GM12878 (cell line): ENCODE measurements around the gene LYL1. TPM values are rescaled to one million over a fixed set of nuclear protein-coding genes. Genes with fewer than 3 reads are reported as not detected.

ENCODE experiments used
- ATAC-seq: fragments of 200-7000 bp; cut with Tn5 transposase; 3 replicates; pipeline ENCODE4 v1.9.1; 2020; ENCODE audit warnings: mild to moderate bottlenecking, moderate library complexity
- BruUV-seq: library from RNA; stranded (reverse); fragments of 400-500 nt; replicated peaks from 2 replicates; lab custom pipeline; 2021; lab: Mats Ljungman, UMichigan
- CTCF ChIA-PET: fragments of 300-600 bp; sonication (Branson Sonifier 250); formaldehyde crosslinking; extraction: SDS; loops from one replicate; lab custom pipeline; 2021; ENCODE audit warnings: inconsistent platforms; lab: Yijun Ruan, JAX
- POLR2A ChIA-PET: fragments of 350-600 bp; formaldehyde crosslinking; extraction: SDS; loops from one replicate; lab custom pipeline; 2021; ENCODE audit warnings: inconsistent platforms; lab: Charles Lee
- RAD21 ChIA-PET: fragments of 300-600 bp; sonication (Branson Sonifier 250); formaldehyde crosslinking; loops from one replicate; lab custom pipeline; 2023; ENCODE audit warnings: antibody characterized with exemption; ENCODE audit not compliant: unreplicated experiment; lab: Charles Lee
- SMC1A ChIA-PET: fragments of 300-600 bp; sonication (Branson Sonifier 250); formaldehyde crosslinking; loops from one replicate; lab custom pipeline; 2023; ENCODE audit not compliant: unreplicated experiment, uncharacterized antibody; lab: Charles Lee
- DNase-seq: peaks from one replicate; pipeline ENCODE4 v3.0.0-alpha.2; 2011; ENCODE audit warnings: low read depth, low spot score
- FAIRE-seq: peaks from 3 replicates; lab custom pipeline; 2011; peaks lifted over from hg19 to GRCh38; lab: Jason Lieb, UNC
- H2AFZ ChIP-seq: 2 replicates; pipeline ENCODE4 v1.6.0; 2011; ENCODE audit warnings: low read depth, low read length, control low read depth; ENCODE audit not compliant: control insufficient read depth
- H3K27ac ChIP-seq: 2 replicates; pipeline ENCODE4 v1.5.1; 2011; ENCODE audit warnings: control low read depth; ENCODE audit not compliant: control insufficient read depth, insufficient read depth
- H3K27me3 ChIP-seq, 2 experiments: replicated peaks in 1 of 2; 2 replicates each; pipeline versions ENCODE4 v1.6.0 to v1.6.1; 2011; ENCODE audit warnings: low read length in 1 of 2; ENCODE audit not compliant: control insufficient read depth in 2 of 2, insufficient read depth in 2 of 2
- H3K36me3 ChIP-seq, 2 experiments: 2 replicates each; pipeline ENCODE4 v1.5.1; 2011; ENCODE audit warnings: low read length in 1 of 2; ENCODE audit not compliant: control insufficient read depth in 2 of 2, insufficient read depth in 2 of 2
- H3K4me1 ChIP-seq: 2 replicates; pipeline ENCODE4 v1.6.1; 2011; ENCODE audit warnings: mild to moderate bottlenecking, low read length, moderate library complexity, mixed read lengths; ENCODE audit not compliant: control insufficient read depth, insufficient read depth
- H3K4me2 ChIP-seq: 2 replicates; pipeline ENCODE4 v1.6.0; 2011; ENCODE audit warnings: control low read depth; ENCODE audit not compliant: control insufficient read depth, insufficient read depth
- H3K4me3 ChIP-seq: fragments of 200-600 bp; sonication (generic); 2 replicates; pipeline ENCODE4 v1.5.1; 2016
- H3K79me2 ChIP-seq: 2 replicates; pipeline ENCODE4 v1.6.0; 2011; ENCODE audit warnings: low read length; ENCODE audit not compliant: control insufficient read depth, insufficient read depth
- H3K9ac ChIP-seq: 2 replicates; pipeline ENCODE4 v1.8.0; 2011; ENCODE audit warnings: low read length, control low read depth, mixed read lengths; ENCODE audit not compliant: control insufficient read depth, insufficient read depth
- H3K9me3 ChIP-seq: replicated peaks from 3 replicates; pipeline ENCODE4 v1.5.1; 2011; ENCODE audit warnings: mild to moderate bottlenecking, low read length; ENCODE audit not compliant: control insufficient read depth, insufficient read depth
- H4K20me1 ChIP-seq: 2 replicates; pipeline ENCODE4 v1.6.0; 2011; ENCODE audit not compliant: control insufficient read depth, insufficient read depth
- CHD1 ChIP-seq: IDR thresholded peaks from 2 replicates; pipeline ENCODE4 v1.6.1; 2012; ENCODE audit warnings: low read depth, low read length, improper control_type of control experiment
- CHD2 ChIP-seq: IDR thresholded peaks from 2 replicates; pipeline ENCODE4 v1.6.1; 2011; ENCODE audit warnings: low read depth, low read length, improper control_type of control experiment, borderline replicate concordance
- EGR1 ChIP-seq, 2 experiments: IDR thresholded peaks; 1 replicate in 1 of 2; 2 replicates in 1 of 2; pipeline ENCODE4 v1.6.1; 2011 to 2012; ENCODE audit warnings: low read depth in 2 of 2, low read length in 2 of 2, borderline replicate concordance in 1 of 2, mild to moderate bottlenecking in 1 of 2, moderate library complexity in 1 of 2
- JUNB ChIP-seq: IDR thresholded peaks from 2 replicates; pipeline ENCODE4 v1.6.1; 2016; ENCODE audit warnings: antibody characterized with exemption, mild to moderate bottlenecking
- JUND ChIP-seq: IDR thresholded peaks from 2 replicates; pipeline ENCODE4 v1.6.1; 2012; ENCODE audit warnings: low read depth, mild to moderate bottlenecking, low read length, improper control_type of control experiment, moderate library complexity
- KDM1A ChIP-seq: fragments of 200-600 bp; sonication (generic); IDR thresholded peaks from 2 replicates; pipeline ENCODE4 v1.6.1; 2016; ENCODE audit warnings: borderline replicate concordance
- NFIC ChIP-seq: IDR thresholded peaks from 2 replicates; pipeline ENCODE4 v1.6.1; 2012; ENCODE audit warnings: low read depth, mild to moderate bottlenecking, inconsistent platforms, low read length, moderate library complexity
- NR2F1 ChIP-seq: fragments of 450-650 bp; conservative IDR thresholded peaks from 2 replicates; pipeline ENCODE4 v1.6.1; 2017; ENCODE audit warnings: mild to moderate bottlenecking
- RBBP5 ChIP-seq: fragments of 200-600 bp; sonication (generic); conservative IDR thresholded peaks from 2 replicates; pipeline ENCODE4 v1.6.1; 2016
- RELA ChIP-seq: fragments of 450-650 bp; IDR thresholded peaks from 2 replicates; pipeline ENCODE4 v1.8.0; 2014; ENCODE audit warnings: borderline replicate concordance; ENCODE audit not compliant: partially characterized antibody
- SMARCA5 ChIP-seq: fragments of 450-650 bp; IDR thresholded peaks from 2 replicates; pipeline ENCODE4 v1.6.1; 2017; ENCODE audit warnings: mild to moderate bottlenecking
- STAT1 ChIP-seq: fragments of 450-650 bp; conservative IDR thresholded peaks from 2 replicates; pipeline ENCODE4 v1.6.1; 2014; ENCODE audit warnings: antibody characterized with exemption, mild to moderate bottlenecking
- YY1 ChIP-seq: IDR thresholded peaks from 2 replicates; pipeline ENCODE4 v1.6.1; 2011; ENCODE audit warnings: low read depth, mild to moderate bottlenecking, low read length
- ZBTB33 ChIP-seq: fragments of 450-650 bp; IDR thresholded peaks from 2 replicates; pipeline ENCODE4 v1.6.1; 2017; ENCODE audit warnings: mild to moderate bottlenecking
- ZSCAN29 ChIP-seq: fragments of 450-650 bp; IDR thresholded peaks from 2 replicates; pipeline ENCODE4 v1.6.1; 2017; ENCODE audit warnings: mild to moderate bottlenecking, moderate library complexity
- WGBS: methylation state at CpG from one replicate; pipeline ENCODE4 v1.1.6; 2016; ENCODE audit warnings: low lambda C conversion rate; ENCODE audit not compliant: insufficient replicate concordance, insufficient coverage; ENCODE audit errors: missing lambda C conversion rate; 5-methylcytosine and 5-hydroxymethylcytosine counted together
- in situ Hi-C: fragments of 300-500 bp; cut with MboI; formaldehyde crosslinking; loops from 9 replicates; pipeline ENCODE4 v1.14.3; 2018; ENCODE audit warnings: mixed read lengths
- intact Hi-C: fragments of 100-400 bp; cut with micrococcal nuclease; formaldehyde crosslinking; loops from one replicate; pipeline ENCODE4 v1.14.2; 2022; ENCODE audit not compliant: unreplicated experiment
- polyA plus RNA-seq, 11 experiments: library from polyadenylated mRNA; depleted of rRNA in 4 of 11; unstranded in 6 of 11; stranded (reverse) in 5 of 11; fragments of >200 nt; fragmentation: Nextera tagmentation in 4 of 11; fragmentation: Illumina TruSeq in 1 of 11; extraction: Ambion mirVana in 4 of 11; extraction: Trizol in 1 of 11; gene quantifications; 1 replicate in 1 of 11; 2 replicates in 10 of 11; pipeline versions ENCODE4 v1.2.1 to v1.2.3, GENCODE V29; 2011 to 2016; ENCODE audit warnings: inconsistent platforms in 2 of 11, missing spikeins in 2 of 11, low read depth in 1 of 11
- total RNA-seq, 4 experiments: library from RNA; depleted of rRNA in 3 of 4; stranded (reverse); fragments of >200 nt in 3 of 4; fragmentation: Illumina TruSeq in 1 of 4; extraction: Trizol in 1 of 4; gene quantifications; 2 replicates each; pipeline versions ENCODE4 v1.2.1 to v1.2.3, GENCODE V29; 2013 to 2021
- TF ChIP-seq, protein P1 (sequence below): IDR thresholded peaks from 2 replicates; pipeline ENCODE4 v1.6.1; 2012; ENCODE audit warnings: low read depth, low read length, improper control_type of control experiment

The LYL1 gene
- total and polyA plus RNA-seq, 10 of the 15 experiments (the other 5 are each of a cell fraction or from before 2014, with no cell fraction given): 0.10 to 34.8 (median 4.4) TPM

GRCh38 chr19:13066933-13067807, 35.5 kb downstream of the LYL1 start:
- DNase-seq (no peak), ATAC-seq (no peak), FAIRE-seq (no peak)
- Histone ChIP-seq H3K9me3 (no peaks in the 10 kb centered on the region), H3K27me3 (peaks cover 3 to 5% of the 10 kb centered on the region in 2 experiments; a peak in 2 of 4 replicates), H3K36me3 (no peaks in the 10 kb centered on the region), H2AFZ (no peak overlapping the region), H3K4me2 (no peak overlapping the region), H3K4me3 (no peak overlapping the region), H3K4me1 (no peaks in the 10 kb centered on the region), H3K27ac (no peak overlapping the region), H3K9ac (no peak overlapping the region), H4K20me1 (no peaks in the 10 kb centered on the region), H3K79me2 (no peaks in the 10 kb centered on the region)
- intact Hi-C loops (no loop called here), in situ Hi-C loops (no loop called here)
- TF ChIP-seq YY1: no peak
- TF ChIP-seq KDM1A: no peak
- no peak for TF ChIP-seq SMARCA5
- TF ChIP-seq CHD1: no peak
- TF ChIP-seq JUNB: no peak
- TF ChIP-seq JUND: no peak
- TF ChIP-seq NFIC: no peak
- POLR2A ChIA-PET: no interaction called here
- no TSS peak for BruUV-seq
- SMC1A ChIA-PET: no interaction called here
- RAD21 ChIA-PET: interaction anchor here (0.8 kb wide), 1 partner anchor 90 kb away, joined by 3 read pairs; no protein-coding TSS in a partner anchor
- 37% methylated on average over 17 of the region's 17 CpGs for WGBS
- CTCF ChIA-PET: interaction anchor here (1.6 to 1.9 kb wide), 2 partner anchors 89 to 102 kb away, joined by 3 to 5 read pairs; no protein-coding TSS in a partner anchor

DNA sequence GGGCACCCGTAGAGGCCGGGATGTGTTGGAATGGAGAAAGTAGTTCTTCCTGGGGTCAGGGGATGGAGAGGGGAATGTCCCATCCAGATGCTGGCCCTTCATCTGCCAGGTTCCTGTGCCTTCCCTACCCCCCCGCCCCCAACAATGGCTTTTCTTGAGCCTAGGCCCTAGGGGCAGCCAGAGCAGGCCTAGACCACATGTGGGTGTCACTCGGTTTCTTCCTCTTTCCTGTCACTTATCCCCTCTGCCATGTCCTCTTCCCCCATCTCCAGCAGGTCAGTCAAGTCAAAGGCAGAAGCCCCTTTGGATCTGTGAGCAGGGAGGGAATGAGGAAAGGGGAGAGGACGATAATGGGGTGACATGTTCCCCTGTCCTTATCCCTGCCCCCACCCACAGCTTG, 36.4 kb downstream of the LYL1 start:
- 43% methylated on average over 5 of the region's 5 CpGs for whole genome bisulfite sequencing
- no TSS peak for BruUV-seq
- SMC1A ChIA-PET: no interaction called here
- Histone ChIP-seq H3K27ac (no peak overlapping the region), H3K4me1 (no peaks in the 10 kb centered on the region), H3K36me3 (no peaks in the 10 kb centered on the region), H4K20me1 (no peaks in the 10 kb centered on the region), H3K4me2 (no peak overlapping the region), H3K9ac (no peak overlapping the region), H3K4me3 (no peak overlapping the region), H3K79me2 (no peaks in the 10 kb centered on the region), H2AFZ (no peak overlapping the region), H3K9me3 (no peaks in the 10 kb centered on the region), H3K27me3 (peaks cover 5 to 11% of the 10 kb centered on the region in 2 experiments)
- RAD21 ChIA-PET: no interaction called here
- DNase-seq: no peak
- CTCF ChIA-PET: interaction anchor here (1.3 to 1.8 kb wide), 2 partner anchors 28 to 90 kb away, joined by 3 to 4 read pairs; no protein-coding TSS in a partner anchor
- in situ Hi-C loops (no loop called here), intact Hi-C loops (no loop called here)
- ATAC-seq: no peak
- POLR2A ChIA-PET: no interaction called here
- no peak for FAIRE-seq
- TF ChIP-seq ZBTB33: no peak
- TF ChIP-seq, protein P1, sequence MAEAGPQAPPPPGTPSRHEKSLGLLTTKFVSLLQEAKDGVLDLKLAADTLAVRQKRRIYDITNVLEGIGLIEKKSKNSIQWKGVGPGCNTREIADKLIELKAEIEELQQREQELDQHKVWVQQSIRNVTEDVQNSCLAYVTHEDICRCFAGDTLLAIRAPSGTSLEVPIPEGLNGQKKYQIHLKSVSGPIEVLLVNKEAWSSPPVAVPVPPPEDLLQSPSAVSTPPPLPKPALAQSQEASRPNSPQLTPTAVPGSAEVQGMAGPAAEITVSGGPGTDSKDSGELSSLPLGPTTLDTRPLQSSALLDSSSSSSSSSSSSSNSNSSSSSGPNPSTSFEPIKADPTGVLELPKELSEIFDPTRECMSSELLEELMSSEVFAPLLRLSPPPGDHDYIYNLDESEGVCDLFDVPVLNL: no peak
- no peak for TF ChIP-seq CHD2
- TF ChIP-seq STAT1: no peak
- TF ChIP-seq ZSCAN29: no peak
- no peak for TF ChIP-seq EGR1 (IDR thresholded peaks at IDR 0.05; ENCODE audit: borderline replicate concordance in 1 of 2, low read depth in 2 of 2, low read length in 2 of 2)
- TF ChIP-seq RELA: no peak
- no peak for TF ChIP-seq RBBP5
- TF ChIP-seq NR2F1: no peak
